ENCODE data around the gene MYO7A.

The MYO7A gene

DNA sequence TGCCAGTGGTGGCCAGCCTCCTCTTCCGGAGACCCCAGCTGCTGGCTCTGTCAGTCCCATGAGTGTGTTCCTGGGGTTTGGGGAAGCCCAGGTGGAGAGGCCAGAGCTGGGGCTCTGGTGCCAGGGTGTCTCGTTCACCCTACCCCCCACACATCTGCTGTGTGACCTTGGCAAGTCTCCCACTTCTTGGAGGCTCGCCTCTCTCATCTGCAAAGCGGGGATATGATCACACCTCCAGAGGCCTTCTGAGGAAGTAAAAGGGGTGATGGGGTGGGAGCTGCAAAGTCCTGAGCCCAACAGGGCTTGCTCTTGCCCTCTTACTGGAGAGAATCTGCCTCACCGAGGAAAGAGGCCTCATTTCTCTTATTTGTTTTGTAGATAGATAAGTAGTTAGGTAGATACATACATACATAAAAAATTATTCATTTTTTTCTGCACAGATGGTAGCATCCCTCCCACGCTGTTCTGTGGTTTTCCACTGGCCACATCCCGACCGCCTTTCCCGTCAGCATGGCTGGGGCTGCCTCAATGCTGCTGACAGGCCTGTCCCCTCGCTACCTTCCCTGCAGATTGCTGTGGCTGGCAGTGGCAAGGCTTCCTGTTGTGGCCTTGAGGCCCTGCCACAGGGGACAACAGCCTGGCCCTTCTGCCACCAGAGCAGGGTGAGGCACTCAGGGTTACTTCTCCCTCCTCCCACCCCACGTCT lies 23.9 kb downstream of the MYO7A start:
- H3K36me3 ChIP-seq (ENCODE audit: insufficient read depth, low read length): no peaks in the 10 kb centered on the region
- no peaks in the 10 kb centered on the region for H3K27me3 ChIP-seq (ENCODE audit: insufficient read depth, low read length, poor library complexity)
- H4K20me1 ChIP-seq (ENCODE audit: insufficient read depth, low read length): peaks cover 7% of the 10 kb centered on the region; the same call in 1 of the 2 replicates
- H3K79me2 ChIP-seq (ENCODE audit: insufficient read depth, low read length): no peaks in the 10 kb centered on the region
- TF ChIP-seq EZH2 (IDR thresholded peaks at IDR 0.05; ENCODE audit: borderline replicate concordance, low read depth, low read length, severe bottlenecking) (no peak), CTCF (IDR thresholded peaks at IDR 0.05; ENCODE audit: borderline replicate concordance, extremely low read depth, low read length, poor library complexity, severe bottlenecking) (peak; percentile 7)
- H3K4me2 ChIP-seq (ENCODE audit: insufficient read depth, low read length): peak overlapping the region; percentile 46
- H3K9ac ChIP-seq (ENCODE audit: low read depth, low read length): peak overlapping the region; percentile 35
- no peaks in the 10 kb centered on the region for H3K9me3 ChIP-seq (ENCODE audit: insufficient read depth, low read length, severe bottlenecking)
- no peak overlapping the region for H3K4me3 ChIP-seq (ENCODE audit: low read depth in 1 of 2, low read length in 2 of 2)
- no peak overlapping the region for H2AFZ ChIP-seq (ENCODE audit: low read depth, low read length)
- peak; percentile 90 for DNase-seq
- peak; percentile 77 for ATAC-seq (ENCODE audit: insufficient read depth, low read depth)
- H3K27ac ChIP-seq (ENCODE audit: low read length): peak overlapping the region; percentile 87
- H3K4me1 ChIP-seq (ENCODE audit: insufficient read depth, low read length): peaks cover 44% of the 10 kb centered on the region

- Histone ChIP-seq H3K79me2 (ENCODE audit: insufficient read depth, low read length) (no peaks in the 10 kb centered on the region), H4K20me1 (ENCODE audit: insufficient read depth, low read length) (peaks cover 7% of the 10 kb centered on the region; the same call in 1 of the 2 replicates), H3K36me3 (ENCODE audit: insufficient read depth, low read length) (no peaks in the 10 kb centered on the region), H2AFZ (ENCODE audit: low read depth, low read length) (no peak overlapping the region), H3K27ac (ENCODE audit: low read length) (peak overlapping the region; percentile 87), H3K27me3 (ENCODE audit: insufficient read depth, low read length, poor library complexity) (no peaks in the 10 kb centered on the region), H3K4me2 (ENCODE audit: insufficient read depth, low read length) (peak overlapping the region; percentile 46), H3K9ac (ENCODE audit: low read depth, low read length) (peak overlapping the region; percentile 35), H3K9me3 (ENCODE audit: insufficient read depth, low read length, severe bottlenecking) (no peaks in the 10 kb centered on the region), H3K4me1 (ENCODE audit: insufficient read depth, low read length) (peaks cover 44% of the 10 kb centered on the region), H3K4me3 (ENCODE audit: low read depth in 1 of 2, low read length in 2 of 2) (peak overlapping the region in 1 of 2 experiments; percentile 22; a peak in 1 of 4 replicates)
- ATAC-seq (ENCODE audit: insufficient read depth, low read depth) (no peak), DNase-seq (no peak)
- TF ChIP-seq EZH2 (IDR thresholded peaks at IDR 0.05; ENCODE audit: borderline replicate concordance, low read depth, low read length, severe bottlenecking): no peak
- no peak for TF ChIP-seq CTCF (IDR thresholded peaks at IDR 0.05; ENCODE audit: borderline replicate concordance, extremely low read depth, low read length, poor library complexity, severe bottlenecking)
Observed at GRCh38 chr11:77152846-77153245, 24.8 kb downstream of the MYO7A start.

- peak overlapping the region; percentile 87 for H3K27ac ChIP-seq (ENCODE audit: low read length)
- no peaks in the 10 kb centered on the region for H3K79me2 ChIP-seq (ENCODE audit: insufficient read depth, low read length)
- no peak overlapping the region for H2AFZ ChIP-seq (ENCODE audit: low read depth, low read length)
- no peak overlapping the region for H3K4me3 ChIP-seq (ENCODE audit: low read depth in 1 of 2, low read length in 2 of 2)
- TF ChIP-seq CTCF (IDR thresholded peaks at IDR 0.05; ENCODE audit: borderline replicate concordance, extremely low read depth, low read length, poor library complexity, severe bottlenecking) (no peak), EZH2 (IDR thresholded peaks at IDR 0.05; ENCODE audit: borderline replicate concordance, low read depth, low read length, severe bottlenecking) (no peak)
- DNase-seq (no peak), ATAC-seq (ENCODE audit: insufficient read depth, low read depth) (no peak)
- no peaks in the 10 kb centered on the region for H3K36me3 ChIP-seq (ENCODE audit: insufficient read depth, low read length)
- H3K27me3 ChIP-seq (ENCODE audit: insufficient read depth, low read length, poor library complexity): no peaks in the 10 kb centered on the region
- no peaks in the 10 kb centered on the region for H3K9me3 ChIP-seq (ENCODE audit: insufficient read depth, low read length, severe bottlenecking)
- H3K4me2 ChIP-seq (ENCODE audit: insufficient read depth, low read length): peak overlapping the region; percentile 46; the same call in 1 of the 2 replicates
- peaks cover 44% of the 10 kb centered on the region for H3K4me1 ChIP-seq (ENCODE audit: insufficient read depth, low read length)
- peaks cover 7% of the 10 kb centered on the region; the same call in 1 of the 2 replicates for H4K20me1 ChIP-seq (ENCODE audit: insufficient read depth, low read length)
- peak overlapping the region; percentile 35 for H3K9ac ChIP-seq (ENCODE audit: low read depth, low read length)
Observed at GRCh38 chr11:77153276-77154185, 25.5 kb downstream of the MYO7A start.

Data from DND-41 (cell line).